ENCODE data around the gene GPR39.

DNA sequence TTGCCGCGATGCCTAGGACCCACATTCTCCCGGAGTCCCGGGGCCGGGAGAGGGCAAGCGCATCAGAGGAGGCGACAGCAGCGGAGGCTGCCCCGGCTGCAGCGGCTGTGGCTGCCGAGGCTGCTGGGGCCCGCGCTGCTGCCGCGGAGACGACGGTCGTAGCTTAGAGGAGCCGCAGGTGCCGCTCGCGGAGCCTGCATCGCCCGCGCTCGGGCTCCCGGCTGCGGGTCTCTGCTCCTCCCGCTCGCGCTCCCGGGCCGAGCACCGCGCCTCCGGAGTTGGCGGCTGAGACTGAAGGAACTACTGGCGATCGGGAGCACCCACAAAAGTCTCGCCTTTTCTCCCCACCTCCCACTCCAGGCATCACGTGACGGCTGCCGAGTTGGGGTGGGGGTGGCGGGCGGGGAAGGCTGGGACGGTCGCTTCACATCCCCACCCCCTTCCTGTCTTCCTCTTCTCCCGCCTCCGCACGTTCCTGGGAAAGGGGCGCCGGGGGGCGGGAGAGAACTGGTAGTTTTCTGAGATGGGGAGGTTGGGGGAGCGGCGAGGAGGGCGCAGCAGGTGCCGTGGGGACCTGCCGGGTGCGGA lies 253.4 kb downstream of the GPR39 start, which contains the start of gene LYPD1:
- no peak for TF ChIP-seq POLR2AphosphoS5 (IDR thresholded peaks at IDR 0.05)
- TF ChIP-seq POLR2A (IDR thresholded peaks at IDR 0.05), result no peak
- TF ChIP-seq, protein P1, sequence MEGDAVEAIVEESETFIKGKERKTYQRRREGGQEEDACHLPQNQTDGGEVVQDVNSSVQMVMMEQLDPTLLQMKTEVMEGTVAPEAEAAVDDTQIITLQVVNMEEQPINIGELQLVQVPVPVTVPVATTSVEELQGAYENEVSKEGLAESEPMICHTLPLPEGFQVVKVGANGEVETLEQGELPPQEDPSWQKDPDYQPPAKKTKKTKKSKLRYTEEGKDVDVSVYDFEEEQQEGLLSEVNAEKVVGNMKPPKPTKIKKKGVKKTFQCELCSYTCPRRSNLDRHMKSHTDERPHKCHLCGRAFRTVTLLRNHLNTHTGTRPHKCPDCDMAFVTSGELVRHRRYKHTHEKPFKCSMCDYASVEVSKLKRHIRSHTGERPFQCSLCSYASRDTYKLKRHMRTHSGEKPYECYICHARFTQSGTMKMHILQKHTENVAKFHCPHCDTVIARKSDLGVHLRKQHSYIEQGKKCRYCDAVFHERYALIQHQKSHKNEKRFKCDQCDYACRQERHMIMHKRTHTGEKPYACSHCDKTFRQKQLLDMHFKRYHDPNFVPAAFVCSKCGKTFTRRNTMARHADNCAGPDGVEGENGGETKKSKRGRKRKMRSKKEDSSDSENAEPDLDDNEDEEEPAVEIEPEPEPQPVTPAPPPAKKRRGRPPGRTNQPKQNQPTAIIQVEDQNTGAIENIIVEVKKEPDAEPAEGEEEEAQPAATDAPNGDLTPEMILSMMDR (IDR thresholded peaks at IDR 0.05), result no peak
- TF ChIP-seq EP300 (IDR thresholded peaks at IDR 0.05), result no peak
